GM12878 (cell line): ENCODE data around the gene CCDC85B. TPM values are rescaled to one million over a fixed set of nuclear protein-coding genes. Genes with fewer than 3 reads are reported as not detected.
A peak's percentile ranks its signal among the peaks of the same experiment; 100 is the strongest.

Source experiments
- BMI1 ChIP-seq: fragments of 450-650 bp; IDR thresholded peaks from 2 replicates; pipeline ENCODE4 v1.6.1; 2016; ENCODE audit warnings: mild to moderate bottlenecking, moderate library complexity, borderline replicate concordance
- EGR1 ChIP-seq, 2 experiments: IDR thresholded peaks; 1 replicate in 1 of 2; 2 replicates in 1 of 2; pipeline ENCODE4 v1.6.1; 2011 to 2012; ENCODE audit warnings: low read depth in 2 of 2, low read length in 2 of 2, borderline replicate concordance in 1 of 2, mild to moderate bottlenecking in 1 of 2, moderate library complexity in 1 of 2
- EZH2 ChIP-seq: IDR thresholded peaks from 2 replicates; pipeline ENCODE4 v1.6.1; 2012; ENCODE audit warnings: low read depth, mild to moderate bottlenecking, control low read depth, inconsistent platforms, low read length, borderline replicate concordance; ENCODE audit not compliant: control insufficient read depth
- FOXK2 ChIP-seq: fragments of 450-650 bp; IDR thresholded peaks from 2 replicates; pipeline ENCODE4 v1.6.1; 2017; ENCODE audit warnings: mild to moderate bottlenecking, moderate library complexity
- GATAD2B ChIP-seq: fragments of 450-650 bp; conservative IDR thresholded peaks from 2 replicates; pipeline ENCODE4 v1.6.1; 2017; ENCODE audit warnings: low read depth, mild to moderate bottlenecking, moderate library complexity
- IRF4 ChIP-seq: IDR thresholded peaks from 2 replicates; pipeline ENCODE4 v1.6.1; 2011; ENCODE audit warnings: low read depth, low read length
- KDM1A ChIP-seq: fragments of 200-600 bp; sonication (generic); IDR thresholded peaks from 2 replicates; pipeline ENCODE4 v1.6.1; 2016; ENCODE audit warnings: borderline replicate concordance
- MEF2B ChIP-seq: fragments of 450-650 bp; IDR thresholded peaks from 2 replicates; pipeline ENCODE4 v1.6.1; 2018; ENCODE audit warnings: mild to moderate bottlenecking, moderate library complexity; ENCODE audit not compliant: partially characterized antibody, poor library complexity, severe bottlenecking
- MTA2 ChIP-seq: fragments of 450-650 bp; IDR thresholded peaks from 2 replicates; pipeline ENCODE4 v1.6.1; 2016; ENCODE audit warnings: low read depth, mild to moderate bottlenecking, moderate library complexity
- NBN ChIP-seq: fragments of 450-650 bp; IDR thresholded peaks from 2 replicates; pipeline ENCODE4 v1.6.1; 2016
- SMAD1 ChIP-seq: fragments of 450-650 bp; IDR thresholded peaks from 2 replicates; pipeline ENCODE4 v1.6.1; 2018; ENCODE audit warnings: mild to moderate bottlenecking, low read depth; ENCODE audit not compliant: partially characterized antibody
- TARDBP ChIP-seq: IDR thresholded peaks from 2 replicates; pipeline ENCODE4 v1.6.1; 2016; ENCODE audit warnings: borderline replicate concordance
- TCF7 ChIP-seq: IDR thresholded peaks from 2 replicates; pipeline ENCODE4 v1.6.1; 2014; ENCODE audit warnings: antibody characterized with exemption, borderline replicate concordance
- polyA plus RNA-seq, 11 experiments: library from polyadenylated mRNA; depleted of rRNA in 4 of 11; unstranded in 6 of 11; stranded (reverse) in 5 of 11; fragments of >200 nt; fragmentation: Nextera tagmentation in 4 of 11; fragmentation: Illumina TruSeq in 1 of 11; extraction: Ambion mirVana in 4 of 11; extraction: Trizol in 1 of 11; gene quantifications; 1 replicate in 1 of 11; 2 replicates in 10 of 11; pipeline versions ENCODE4 v1.2.1 to v1.2.3, GENCODE V29; 2011 to 2016; ENCODE audit warnings: inconsistent platforms in 2 of 11, missing spikeins in 2 of 11, low read depth in 1 of 11
- total RNA-seq, 4 experiments: library from RNA; depleted of rRNA in 3 of 4; stranded (reverse); fragments of >200 nt in 3 of 4; fragmentation: Illumina TruSeq in 1 of 4; extraction: Trizol in 1 of 4; gene quantifications; 2 replicates each; pipeline versions ENCODE4 v1.2.1 to v1.2.3, GENCODE V29; 2013 to 2021
- TF ChIP-seq, protein P1 (sequence below): fragments of 450-650 bp; IDR thresholded peaks from 2 replicates; pipeline ENCODE4 v1.6.1; 2016; ENCODE audit warnings: mild to moderate bottlenecking, moderate library complexity, borderline replicate concordance
- TF ChIP-seq, protein P2 (sequence below): fragments of 450-650 bp; IDR thresholded peaks from 2 replicates; pipeline ENCODE4 v1.6.1; 2017; ENCODE audit warnings: mild to moderate bottlenecking, moderate library complexity
- TF ChIP-seq, protein P3 (sequence below): fragments of 150-350 bp; IDR thresholded peaks from 2 replicates; pipeline ENCODE4 v1.6.1; 2016; ENCODE audit warnings: low read depth, low read length
- TF ChIP-seq, protein P4 (sequence below): IDR thresholded peaks from 2 replicates; pipeline ENCODE4 v1.6.1; 2012; ENCODE audit warnings: low read depth, low read length, improper control_type of control experiment

The CCDC85B gene
- total and polyA plus RNA-seq, 10 of the 15 experiments (the other 5 are each of a cell fraction or from before 2014, with no cell fraction given) = 0.32 to 114 (median 49.5) TPM

DNA sequence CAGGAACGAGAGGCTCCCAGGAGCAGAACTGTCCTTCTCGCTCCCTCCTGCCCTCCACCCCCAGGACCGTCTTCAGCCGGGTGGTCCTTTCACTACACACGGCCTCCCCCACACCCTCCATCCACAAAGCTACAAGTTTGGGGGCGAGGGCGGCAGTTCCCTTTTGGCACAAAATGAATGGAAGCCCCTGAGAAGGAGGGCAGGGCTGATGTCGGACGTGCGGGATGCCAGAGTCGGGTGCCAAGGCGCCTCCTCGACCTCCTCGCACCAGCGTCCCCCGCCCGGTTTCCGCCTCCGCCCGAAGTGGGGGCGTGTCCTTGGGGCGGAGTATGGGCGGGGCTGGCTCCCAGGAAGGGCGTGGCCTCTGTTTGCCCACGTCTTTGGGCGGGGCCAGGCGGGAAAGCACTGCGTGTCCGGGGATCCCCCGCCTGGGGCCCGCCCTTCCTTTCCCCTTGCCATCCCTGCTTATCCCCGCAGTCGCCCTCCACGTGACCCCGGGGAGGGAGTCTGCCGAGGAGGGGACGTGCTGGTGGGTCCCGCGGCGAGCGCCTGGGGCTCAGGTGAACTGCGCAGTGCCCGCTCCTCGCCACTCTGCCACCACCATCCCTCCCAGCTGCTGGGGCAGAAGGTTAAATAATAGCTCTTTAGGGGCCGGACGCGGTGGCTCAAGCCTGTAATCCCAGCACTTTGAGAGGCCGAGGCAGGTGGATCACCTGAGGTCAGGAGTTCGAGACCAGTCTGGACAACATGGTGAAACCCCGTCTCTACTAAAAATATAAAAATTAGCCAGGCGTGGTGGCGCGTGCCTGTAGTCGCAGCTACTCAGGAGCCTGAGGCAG is 16.9 kb upstream of the CCDC85B start (continued):
- TF ChIP-seq, protein P1, sequence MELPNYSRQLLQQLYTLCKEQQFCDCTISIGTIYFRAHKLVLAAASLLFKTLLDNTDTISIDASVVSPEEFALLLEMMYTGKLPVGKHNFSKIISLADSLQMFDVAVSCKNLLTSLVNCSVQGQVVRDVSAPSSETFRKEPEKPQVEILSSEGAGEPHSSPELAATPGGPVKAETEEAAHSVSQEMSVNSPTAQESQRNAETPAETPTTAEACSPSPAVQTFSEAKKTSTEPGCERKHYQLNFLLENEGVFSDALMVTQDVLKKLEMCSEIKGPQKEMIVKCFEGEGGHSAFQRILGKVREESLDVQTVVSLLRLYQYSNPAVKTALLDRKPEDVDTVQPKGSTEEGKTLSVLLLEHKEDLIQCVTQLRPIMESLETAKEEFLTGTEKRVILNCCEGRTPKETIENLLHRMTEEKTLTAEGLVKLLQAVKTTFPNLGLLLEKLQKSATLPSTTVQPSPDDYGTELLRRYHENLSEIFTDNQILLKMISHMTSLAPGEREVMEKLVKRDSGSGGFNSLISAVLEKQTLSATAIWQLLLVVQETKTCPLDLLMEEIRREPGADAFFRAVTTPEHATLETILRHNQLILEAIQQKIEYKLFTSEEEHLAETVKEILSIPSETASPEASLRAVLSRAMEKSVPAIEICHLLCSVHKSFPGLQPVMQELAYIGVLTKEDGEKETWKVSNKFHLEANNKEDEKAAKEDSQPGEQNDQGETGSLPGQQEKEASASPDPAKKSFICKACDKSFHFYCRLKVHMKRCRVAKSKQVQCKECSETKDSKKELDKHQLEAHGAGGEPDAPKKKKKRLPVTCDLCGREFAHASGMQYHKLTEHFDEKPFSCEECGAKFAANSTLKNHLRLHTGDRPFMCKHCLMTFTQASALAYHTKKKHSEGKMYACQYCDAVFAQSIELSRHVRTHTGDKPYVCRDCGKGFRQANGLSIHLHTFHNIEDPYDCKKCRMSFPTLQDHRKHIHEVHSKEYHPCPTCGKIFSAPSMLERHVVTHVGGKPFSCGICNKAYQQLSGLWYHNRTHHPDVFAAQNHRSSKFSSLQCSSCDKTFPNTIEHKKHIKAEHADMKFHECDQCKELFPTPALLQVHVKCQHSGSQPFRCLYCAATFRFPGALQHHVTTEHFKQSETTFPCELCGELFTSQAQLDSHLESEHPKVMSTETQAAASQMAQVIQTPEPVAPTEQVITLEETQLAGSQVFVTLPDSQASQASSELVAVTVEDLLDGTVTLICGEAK = no peak
- TF ChIP-seq NBN = peak; percentile 78
- no peak for TF ChIP-seq TCF7
- TF ChIP-seq BMI1 = no peak
- TF ChIP-seq, protein P2, sequence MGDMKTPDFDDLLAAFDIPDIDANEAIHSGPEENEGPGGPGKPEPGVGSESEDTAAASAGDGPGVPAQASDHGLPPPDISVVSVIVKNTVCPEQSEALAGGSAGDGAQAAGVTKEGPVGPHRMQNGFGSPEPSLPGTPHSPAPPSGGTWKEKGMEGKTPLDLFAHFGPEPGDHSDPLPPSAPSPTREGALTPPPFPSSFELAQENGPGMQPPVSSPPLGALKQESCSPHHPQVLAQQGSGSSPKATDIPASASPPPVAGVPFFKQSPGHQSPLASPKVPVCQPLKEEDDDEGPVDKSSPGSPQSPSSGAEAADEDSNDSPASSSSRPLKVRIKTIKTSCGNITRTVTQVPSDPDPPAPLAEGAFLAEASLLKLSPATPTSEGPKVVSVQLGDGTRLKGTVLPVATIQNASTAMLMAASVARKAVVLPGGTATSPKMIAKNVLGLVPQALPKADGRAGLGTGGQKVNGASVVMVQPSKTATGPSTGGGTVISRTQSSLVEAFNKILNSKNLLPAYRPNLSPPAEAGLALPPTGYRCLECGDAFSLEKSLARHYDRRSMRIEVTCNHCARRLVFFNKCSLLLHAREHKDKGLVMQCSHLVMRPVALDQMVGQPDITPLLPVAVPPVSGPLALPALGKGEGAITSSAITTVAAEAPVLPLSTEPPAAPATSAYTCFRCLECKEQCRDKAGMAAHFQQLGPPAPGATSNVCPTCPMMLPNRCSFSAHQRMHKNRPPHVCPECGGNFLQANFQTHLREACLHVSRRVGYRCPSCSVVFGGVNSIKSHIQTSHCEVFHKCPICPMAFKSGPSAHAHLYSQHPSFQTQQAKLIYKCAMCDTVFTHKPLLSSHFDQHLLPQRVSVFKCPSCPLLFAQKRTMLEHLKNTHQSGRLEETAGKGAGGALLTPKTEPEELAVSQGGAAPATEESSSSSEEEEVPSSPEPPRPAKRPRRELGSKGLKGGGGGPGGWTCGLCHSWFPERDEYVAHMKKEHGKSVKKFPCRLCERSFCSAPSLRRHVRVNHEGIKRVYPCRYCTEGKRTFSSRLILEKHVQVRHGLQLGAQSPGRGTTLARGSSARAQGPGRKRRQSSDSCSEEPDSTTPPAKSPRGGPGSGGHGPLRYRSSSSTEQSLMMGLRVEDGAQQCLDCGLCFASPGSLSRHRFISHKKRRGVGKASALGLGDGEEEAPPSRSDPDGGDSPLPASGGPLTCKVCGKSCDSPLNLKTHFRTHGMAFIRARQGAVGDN = 0 out of 2 replicates have a peak, but pooled peaks have one; percentile 32
- TF ChIP-seq, protein P3, sequence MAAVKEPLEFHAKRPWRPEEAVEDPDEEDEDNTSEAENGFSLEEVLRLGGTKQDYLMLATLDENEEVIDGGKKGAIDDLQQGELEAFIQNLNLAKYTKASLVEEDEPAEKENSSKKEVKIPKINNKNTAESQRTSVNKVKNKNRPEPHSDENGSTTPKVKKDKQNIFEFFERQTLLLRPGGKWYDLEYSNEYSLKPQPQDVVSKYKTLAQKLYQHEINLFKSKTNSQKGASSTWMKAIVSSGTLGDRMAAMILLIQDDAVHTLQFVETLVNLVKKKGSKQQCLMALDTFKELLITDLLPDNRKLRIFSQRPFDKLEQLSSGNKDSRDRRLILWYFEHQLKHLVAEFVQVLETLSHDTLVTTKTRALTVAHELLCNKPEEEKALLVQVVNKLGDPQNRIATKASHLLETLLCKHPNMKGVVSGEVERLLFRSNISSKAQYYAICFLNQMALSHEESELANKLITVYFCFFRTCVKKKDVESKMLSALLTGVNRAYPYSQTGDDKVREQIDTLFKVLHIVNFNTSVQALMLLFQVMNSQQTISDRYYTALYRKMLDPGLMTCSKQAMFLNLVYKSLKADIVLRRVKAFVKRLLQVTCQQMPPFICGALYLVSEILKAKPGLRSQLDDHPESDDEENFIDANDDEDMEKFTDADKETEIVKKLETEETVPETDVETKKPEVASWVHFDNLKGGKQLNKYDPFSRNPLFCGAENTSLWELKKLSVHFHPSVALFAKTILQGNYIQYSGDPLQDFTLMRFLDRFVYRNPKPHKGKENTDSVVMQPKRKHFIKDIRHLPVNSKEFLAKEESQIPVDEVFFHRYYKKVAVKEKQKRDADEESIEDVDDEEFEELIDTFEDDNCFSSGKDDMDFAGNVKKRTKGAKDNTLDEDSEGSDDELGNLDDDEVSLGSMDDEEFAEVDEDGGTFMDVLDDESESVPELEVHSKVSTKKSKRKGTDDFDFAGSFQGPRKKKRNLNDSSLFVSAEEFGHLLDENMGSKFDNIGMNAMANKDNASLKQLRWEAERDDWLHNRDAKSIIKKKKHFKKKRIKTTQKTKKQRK = no peak
- peak in 1 of 2 experiments; percentile 73; a peak in 1 of 3 replicates for TF ChIP-seq EGR1 (IDR thresholded peaks at IDR 0.05; ENCODE audit: borderline replicate concordance in 1 of 2, low read depth in 2 of 2, low read length in 2 of 2)
- no peak for TF ChIP-seq KDM1A
- peak; percentile 25 for TF ChIP-seq SMAD1
- TF ChIP-seq, protein P4, sequence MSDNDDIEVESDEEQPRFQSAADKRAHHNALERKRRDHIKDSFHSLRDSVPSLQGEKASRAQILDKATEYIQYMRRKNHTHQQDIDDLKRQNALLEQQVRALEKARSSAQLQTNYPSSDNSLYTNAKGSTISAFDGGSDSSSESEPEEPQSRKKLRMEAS = peak; percentile 92
- no peak for TF ChIP-seq IRF4
- TF ChIP-seq MEF2B = peak; percentile 32
- 0 out of 2 replicates have a peak, but pooled peaks have one; percentile 33 for TF ChIP-seq TARDBP
- TF ChIP-seq GATAD2B = peak; percentile 73
- no peak for TF ChIP-seq EZH2
- no peak for TF ChIP-seq MTA2
- no peak for TF ChIP-seq FOXK2
